H9 (cell line): ENCODE results near the gene FGB. TPM values are rescaled to one million over a fixed set of nuclear protein-coding genes. Genes with fewer than 3 reads are reported as not detected.

ENCODE experiments used
- DNase-seq: peaks from one replicate; pipeline ENCODE4 v3.0.0-alpha.2; 2017
- H2AFZ ChIP-seq: one replicate; pipeline ENCODE4 v1.6.1; 2013; ENCODE audit warnings: mild to moderate bottlenecking, low read length, control low read depth, moderate library complexity
- H2AK5ac ChIP-seq: 2 replicates; pipeline ENCODE4 v1.6.1; 2013; ENCODE audit warnings: low read length, control low read depth, mixed read lengths; ENCODE audit not compliant: insufficient read length
- H2BK120ac ChIP-seq: one replicate; pipeline ENCODE4 v1.6.1; 2013; ENCODE audit warnings: low read depth, mild to moderate bottlenecking, low read length, control low read depth, inconsistent platforms; ENCODE audit not compliant: poor library complexity, severe bottlenecking
- H2BK12ac ChIP-seq: 2 replicates; pipeline ENCODE4 v1.6.1; 2013; ENCODE audit warnings: low read length, control low read depth, mixed read lengths, low read depth; ENCODE audit not compliant: insufficient read length
- H2BK15ac ChIP-seq: 2 replicates; pipeline ENCODE4 v1.6.1; 2013; ENCODE audit warnings: low read depth, low read length, control low read depth
- H2BK20ac ChIP-seq: one replicate; pipeline ENCODE4 v1.6.1; 2013; ENCODE audit warnings: low read depth, mild to moderate bottlenecking, low read length, control low read depth, inconsistent platforms; ENCODE audit not compliant: poor library complexity, severe bottlenecking
- H2BK5ac ChIP-seq: 2 replicates; pipeline ENCODE4 v1.6.1; 2013; ENCODE audit warnings: low read length, control low read depth, mixed read lengths; ENCODE audit not compliant: insufficient read length
- H3K14ac ChIP-seq: 2 replicates; pipeline ENCODE4 v1.6.1; 2013; ENCODE audit warnings: low read length, control low read depth; ENCODE audit not compliant: insufficient read depth
- H3K18ac ChIP-seq: 2 replicates; pipeline ENCODE4 v1.6.1; 2013; ENCODE audit warnings: low read depth, mild to moderate bottlenecking, mixed read lengths, low read length, control low read depth; ENCODE audit not compliant: insufficient read length
- H3K23ac ChIP-seq: 2 replicates; pipeline ENCODE4 v1.6.1; 2013; ENCODE audit warnings: low read length, control low read depth, mixed read lengths, low read depth; ENCODE audit not compliant: insufficient read length
- H3K23me2 ChIP-seq: 2 replicates; pipeline ENCODE4 v1.6.1; 2013; ENCODE audit warnings: low read depth, mild to moderate bottlenecking, mixed read lengths, low read length, control low read depth; ENCODE audit not compliant: insufficient read length, poor library complexity, severe bottlenecking
- H3K27ac ChIP-seq: 2 replicates; pipeline ENCODE4 v1.5.1; 2013; ENCODE audit warnings: low read length, control low read depth, mixed read lengths, low read depth; ENCODE audit not compliant: insufficient read length
- H3K27me3 ChIP-seq: 2 replicates; pipeline ENCODE4 v1.6.1; 2013; ENCODE audit warnings: low read length, control low read depth, inconsistent platforms; ENCODE audit not compliant: insufficient read depth
- H3K4ac ChIP-seq: 2 replicates; pipeline ENCODE4 v1.6.1; 2013; ENCODE audit warnings: low read depth, mild to moderate bottlenecking, control low read depth, inconsistent platforms, low read length, moderate library complexity
- H3K4me1 ChIP-seq: 2 replicates; pipeline ENCODE4 v1.6.1; 2013; ENCODE audit warnings: low read length, control low read depth, inconsistent platforms; ENCODE audit not compliant: insufficient read depth
- H3K4me2 ChIP-seq: 2 replicates; pipeline ENCODE4 v1.6.1; 2013; ENCODE audit warnings: low read length, control low read depth, mixed read lengths; ENCODE audit not compliant: insufficient read length, insufficient read depth
- H3K56ac ChIP-seq: 2 replicates; pipeline ENCODE4 v1.6.1; 2013; ENCODE audit warnings: low read depth, mild to moderate bottlenecking, mixed read lengths, low read length, control low read depth; ENCODE audit not compliant: insufficient read length
- H3K79me1 ChIP-seq: 2 replicates; pipeline ENCODE4 v1.6.1; 2013; ENCODE audit warnings: low read depth, mild to moderate bottlenecking, moderate library complexity, low read length, control low read depth, inconsistent platforms; ENCODE audit not compliant: insufficient read depth, poor library complexity, severe bottlenecking
- H3K79me2 ChIP-seq: 2 replicates; pipeline ENCODE4 v1.6.1; 2013; ENCODE audit warnings: low read length, control low read depth, inconsistent platforms; ENCODE audit not compliant: insufficient read depth
- H3K9ac ChIP-seq: 2 replicates; pipeline ENCODE4 v1.6.1; 2013; ENCODE audit warnings: low read length, control low read depth, mixed read lengths; ENCODE audit not compliant: insufficient read length; ENCODE audit errors: extremely low read depth
- H3K9me3 ChIP-seq: one replicate; pipeline ENCODE4 v1.6.1; 2013; ENCODE audit warnings: low read depth, low read length, inconsistent platforms; ENCODE audit not compliant: control insufficient read depth
- H3T11ph ChIP-seq: one replicate; pipeline ENCODE4 v1.6.1; 2013; ENCODE audit warnings: mild to moderate bottlenecking, low read length, control low read depth, inconsistent platforms
- H4K20me1 ChIP-seq: one replicate; pipeline ENCODE4 v1.6.1; 2013; ENCODE audit not compliant: control insufficient read depth, insufficient read length, insufficient read depth
- H4K5ac ChIP-seq: 2 replicates; pipeline ENCODE4 v1.6.1; 2013; ENCODE audit warnings: low read depth, mild to moderate bottlenecking, mixed read lengths, low read length, control low read depth; ENCODE audit not compliant: insufficient read length
- H4K8ac ChIP-seq: replicated peaks from 2 replicates; pipeline ENCODE4 v1.6.1; 2013; ENCODE audit warnings: low read length, control low read depth, mixed read lengths, low read depth; ENCODE audit not compliant: insufficient read length
- H4K91ac ChIP-seq: 2 replicates; pipeline ENCODE4 v1.6.1; 2013; ENCODE audit warnings: low read depth, mild to moderate bottlenecking, moderate library complexity, mixed read lengths, low read length, control low read depth; ENCODE audit not compliant: insufficient read length
- H3K27ac Mint-ChIP-seq, 3 experiments: 2 replicates in 2 of 3; 3 replicates in 1 of 3; pipeline ENCODE4 v1.8.0; 2020 to 2021; ENCODE audit warnings: mixed read lengths in 3 of 3, mild to moderate bottlenecking in 1 of 3, moderate library complexity in 1 of 3
- H3K27me3 Mint-ChIP-seq: 2 replicates; pipeline ENCODE4 v1.8.0; 2021; ENCODE audit warnings: low read depth, mild to moderate bottlenecking, moderate library complexity, mixed read lengths
- H3K36me3 Mint-ChIP-seq, 3 experiments: 2 replicates in 2 of 3; 3 replicates in 1 of 3; pipeline ENCODE4 v1.8.0; 2020 to 2021; ENCODE audit warnings: low read depth in 3 of 3, mixed read lengths in 3 of 3; ENCODE audit not compliant: insufficient read depth in 1 of 3
- H3K4me1 Mint-ChIP-seq, 2 experiments: 2 replicates each; pipeline ENCODE4 v1.8.0; 2020; ENCODE audit warnings: mixed read lengths in 2 of 2
- H3K4me3 Mint-ChIP-seq, 2 experiments: 2 replicates in 1 of 2; 3 replicates in 1 of 2; pipeline ENCODE4 v1.8.0; 2020 to 2021; ENCODE audit warnings: mild to moderate bottlenecking in 2 of 2, mixed read lengths in 2 of 2, moderate library complexity in 1 of 2
- H3K9me3 Mint-ChIP-seq, 2 experiments: 2 replicates in 1 of 2; 3 replicates in 1 of 2; pipeline ENCODE4 v1.8.0; 2020; ENCODE audit warnings: mild to moderate bottlenecking in 2 of 2, mixed read lengths in 2 of 2, moderate library complexity in 1 of 2
- WGBS: extraction: QIAGEN DNeasy Blood & Tissue Kit; methylation state at CpG from one replicate; pipeline ENCODE4 v1.1.7; 2013; ENCODE audit warnings: missing lambda C conversion rate, low lambda C conversion rate, mixed read lengths; ENCODE audit not compliant: insufficient read length; ENCODE audit errors: extremely low coverage; 5-methylcytosine and 5-hydroxymethylcytosine counted together
- total RNA-seq: library from RNA; stranded (reverse); gene quantifications from 2 replicates; pipeline ENCODE4 v1.2.1, GENCODE V29; 2021
- TF ChIP-seq, protein P1 (sequence below): fragments of 200-600 bp; sonication (generic); conservative IDR thresholded peaks from 3 replicates; pipeline ENCODE4 v1.8.0; 2021; ENCODE audit warnings: antibody characterized with exemption, mild to moderate bottlenecking

Gene FGB
- total RNA-seq, 1 experiment from 2014 or later, result not detected

DNA sequence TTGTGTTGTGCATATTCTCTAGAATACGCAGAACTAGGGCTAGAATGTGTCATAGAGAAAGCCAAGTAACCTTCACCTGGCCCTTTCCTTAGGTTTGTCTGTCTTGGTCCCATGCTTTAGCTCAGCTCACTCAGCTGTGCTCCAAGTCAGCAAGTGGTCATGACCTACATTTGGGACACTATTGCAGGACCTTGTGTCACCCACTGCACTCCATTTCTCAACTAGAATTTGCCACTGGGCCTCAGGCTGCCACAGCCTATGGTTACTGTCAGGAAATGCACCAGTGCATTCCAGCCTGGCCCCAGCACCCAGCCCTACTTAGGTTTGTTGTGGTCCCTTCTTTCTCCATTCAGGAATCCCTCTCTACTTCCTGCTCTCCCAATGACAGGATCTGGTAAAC is 57.3 kb downstream of the FGB start:
- Histone ChIP-seq H3K27ac (no peak overlapping the region), H2AK5ac (no peak overlapping the region), H3K14ac (no peak overlapping the region), H3K56ac (no peak overlapping the region), H3K27me3 (no peaks in the 10 kb centered on the region), H3K9me3 (no peaks in the 10 kb centered on the region), H3K9ac (no peak overlapping the region), H3K79me2 (no peaks in the 10 kb centered on the region), H2BK12ac (no peak overlapping the region), H2BK20ac (no peak overlapping the region), H4K91ac (no peak overlapping the region), H3K4ac (no peak overlapping the region), H2BK15ac (no peak overlapping the region), H4K20me1 (no peaks in the 10 kb centered on the region), H2AFZ (no peak overlapping the region), H3T11ph (no peak overlapping the region), H2BK5ac (no peak overlapping the region), H3K18ac (no peak overlapping the region), H4K8ac (no peak overlapping the region), H2BK120ac (no peak overlapping the region), H3K23ac (no peak overlapping the region), H3K4me1 (no peaks in the 10 kb centered on the region; the same call in 1 of the 2 replicates), H3K4me2 (no peak overlapping the region), H3K79me1 (no peaks in the 10 kb centered on the region), H4K5ac (no peak overlapping the region), H3K23me2 (no peaks in the 10 kb centered on the region)
- Mint-ChIP-seq H3K4me1 (peaks cover 4 to 9% of the 10 kb centered on the region in 2 experiments), H3K27ac (0 out of 7 replicates have a peak overlapping the region, but pooled peaks of 1 of the 3 experiments have one; percentile 51), H3K9me3 (no peaks in the 10 kb centered on the region), H3K27me3 (peaks cover 2% of the 10 kb centered on the region), H3K4me3 (no peak overlapping the region), H3K36me3 (no peaks in the 10 kb centered on the region)
- TF ChIP-seq, protein P1, sequence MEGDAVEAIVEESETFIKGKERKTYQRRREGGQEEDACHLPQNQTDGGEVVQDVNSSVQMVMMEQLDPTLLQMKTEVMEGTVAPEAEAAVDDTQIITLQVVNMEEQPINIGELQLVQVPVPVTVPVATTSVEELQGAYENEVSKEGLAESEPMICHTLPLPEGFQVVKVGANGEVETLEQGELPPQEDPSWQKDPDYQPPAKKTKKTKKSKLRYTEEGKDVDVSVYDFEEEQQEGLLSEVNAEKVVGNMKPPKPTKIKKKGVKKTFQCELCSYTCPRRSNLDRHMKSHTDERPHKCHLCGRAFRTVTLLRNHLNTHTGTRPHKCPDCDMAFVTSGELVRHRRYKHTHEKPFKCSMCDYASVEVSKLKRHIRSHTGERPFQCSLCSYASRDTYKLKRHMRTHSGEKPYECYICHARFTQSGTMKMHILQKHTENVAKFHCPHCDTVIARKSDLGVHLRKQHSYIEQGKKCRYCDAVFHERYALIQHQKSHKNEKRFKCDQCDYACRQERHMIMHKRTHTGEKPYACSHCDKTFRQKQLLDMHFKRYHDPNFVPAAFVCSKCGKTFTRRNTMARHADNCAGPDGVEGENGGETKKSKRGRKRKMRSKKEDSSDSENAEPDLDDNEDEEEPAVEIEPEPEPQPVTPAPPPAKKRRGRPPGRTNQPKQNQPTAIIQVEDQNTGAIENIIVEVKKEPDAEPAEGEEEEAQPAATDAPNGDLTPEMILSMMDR, result no peak
- DNase-seq, result no peak
- no CpG with 5 or more reads among the region's 1 CpG for WGBS

Other genes with a start within 250 kb of the FGB start
- 0.57 and 0.70 TPM in 2 replicates for gene DCHS2, start 71.2 kb upstream of the FGB start, total RNA-seq
- 107 and 113 TPM in 2 replicates for gene PLRG1, start 12.6 kb upstream of the FGB start, total RNA-seq
- gene FGA, start 27.7 kb downstream of the FGB start, total RNA-seq, result not detected in 2 replicates
- gene FGG, start 49.6 kb downstream of the FGB start, total RNA-seq, result not detected in 2 replicates
- gene LRAT, start 181.0 kb downstream of the FGB start, total RNA-seq, result 20.4 and 20.7 TPM in 2 replicates
- 0.17 and 0.33 TPM in 2 replicates for gene RBM46, start 218.3 kb downstream of the FGB start, total RNA-seq